Cardiac muscle cell (in vitro differentiated cells and primary cell): ENCODE data around the gene THADA. TPM values are rescaled to one million over a fixed set of nuclear protein-coding genes. Genes with fewer than 3 reads are reported as not detected.

Source experiments
- DNase-seq, 2 donors: peaks; one replicate each; pipeline versions ENCODE4 v3.0.0 to v3.0.0-alpha.2; 2010 to 2017; ENCODE audit warnings: low read depth in 1 of 2, low spot score in 1 of 2
- H3K27ac ChIP-seq: fragments of 200-600 bp; sonication (generic); 2 replicates; pipeline ENCODE4 v1.5.1; 2016
- H3K27me3 ChIP-seq: fragments of 200-600 bp; sonication (generic); 2 replicates; pipeline ENCODE4 v1.6.0; 2016; ENCODE audit warnings: control low read depth
- H3K36me3 ChIP-seq: fragments of 200-600 bp; sonication (generic); 2 replicates; pipeline ENCODE4 v1.5.1; 2016; ENCODE audit warnings: control low read depth
- H3K4me1 ChIP-seq: fragments of 200-600 bp; sonication (generic); 2 replicates; pipeline ENCODE4 v1.8.1; 2017; ENCODE audit warnings: low read depth, mild to moderate bottlenecking, mixed run types
- H3K4me3 ChIP-seq: fragments of 200-600 bp; sonication (generic); 2 replicates; pipeline ENCODE4 v1.5.1; 2016; ENCODE audit warnings: mild to moderate bottlenecking
- H3K9me3 ChIP-seq: fragments of 200-600 bp; sonication (generic); 2 replicates; pipeline ENCODE4 v1.5.1; 2017; ENCODE audit warnings: low read depth, mild to moderate bottlenecking, control low read depth
- CTCF ChIP-seq: IDR thresholded peaks from 2 replicates; pipeline ENCODE4 v1.5.1; 2012; ENCODE audit warnings: low read depth, mild to moderate bottlenecking, low read length
- polyA plus RNA-seq: library from polyadenylated mRNA; unstranded; fragments of >200 nt; fragmentation: Nextera tagmentation; extraction: Ambion mirVana; gene quantifications from 2 replicates; pipeline ENCODE4 v1.2.1, GENCODE V29; 2016
- total RNA-seq: library from RNA; depleted of rRNA; stranded (reverse); fragments of >200 nt; gene quantifications from 2 replicates; pipeline ENCODE4 v1.2.3, GENCODE V29; 2016

THADA gene
- total and polyA plus RNA-seq, 2 experiments from 2014 or later = 11.9 to 17.3 TPM

- H3K36me3 ChIP-seq = no peaks in the 10 kb centered on the region
- H3K9me3 ChIP-seq = no peaks in the 10 kb centered on the region
- no peak overlapping the region for H3K4me3 ChIP-seq
- no peaks in the 10 kb centered on the region for H3K27me3 ChIP-seq
- no peak for TF ChIP-seq CTCF
- peak overlapping the region; percentile 77 for H3K27ac ChIP-seq
- DNase-seq = no peak
- peaks cover 45% of the 10 kb centered on the region for H3K4me1 ChIP-seq
Measured at GRCh38 chr2:43215673-43216255, 380.1 kb downstream of the THADA start.

- Histone ChIP-seq H3K27me3 (no peaks in the 10 kb centered on the region), H3K4me1 (peaks cover 30% of the 10 kb centered on the region), H3K27ac (peak overlapping the region; percentile 1), H3K9me3 (no peaks in the 10 kb centered on the region), H3K36me3 (no peaks in the 10 kb centered on the region), H3K4me3 (no peak overlapping the region)
- DNase-seq = no peak
- no peak for TF ChIP-seq CTCF
Measured at GRCh38 chr2:43214253-43214652, 381.6 kb downstream of the THADA start.

GRCh38 chr2:43212931-43213330, 382.9 kb downstream of the THADA start:
- no peak overlapping the region for H3K4me3 ChIP-seq
- H3K27ac ChIP-seq = no peak overlapping the region
- H3K9me3 ChIP-seq = no peaks in the 10 kb centered on the region
- H3K36me3 ChIP-seq = no peaks in the 10 kb centered on the region
- H3K27me3 ChIP-seq = no peaks in the 10 kb centered on the region
- peaks cover 17% of the 10 kb centered on the region for H3K4me1 ChIP-seq
- DNase-seq = no peak
- TF ChIP-seq CTCF = no peak

- Histone ChIP-seq H3K27ac (no peak overlapping the region), H3K27me3 (no peaks in the 10 kb centered on the region), H3K4me1 (peaks cover 12% of the 10 kb centered on the region), H3K4me3 (no peak overlapping the region), H3K36me3 (no peaks in the 10 kb centered on the region), H3K9me3 (no peaks in the 10 kb centered on the region)
- no peak for DNase-seq
- TF ChIP-seq CTCF = no peak
Measured at GRCh38 chr2:43212216-43212835, 383.5 kb downstream of the THADA start.

- DNase-seq = peak in 1 of 2 donors; percentile 85
- no peaks in the 10 kb centered on the region for H3K27me3 ChIP-seq
- H3K4me1 ChIP-seq = peaks cover 5% of the 10 kb centered on the region
- peak overlapping the region; percentile 24 for H3K27ac ChIP-seq
- TF ChIP-seq CTCF = no peak
- no peak overlapping the region for H3K4me3 ChIP-seq
- H3K9me3 ChIP-seq = no peaks in the 10 kb centered on the region
- no peaks in the 10 kb centered on the region for H3K36me3 ChIP-seq
Measured at GRCh38 chr2:43210467-43211303, 385.2 kb downstream of the THADA start.
